ENCODE data around the gene XRN2.

XRN2 gene

GRCh38 chr20:21303061-21303871 lies at the start of gene XRN2:
TSS of gene XRN2 (plus strand) at chr20:21303331. CDS start at chr20:21303399, 68 bp downstream.
- DNase-seq: peak; percentile 97

- DNase-seq: no peak
Measured at GRCh38 chr20:21257192-21257591, 45.9 kb upstream of the XRN2 start.

GRCh38 chr20:21258411-21258810 lies 44.7 kb upstream of the XRN2 start:
- DNase-seq: no peak

GRCh38 chr20:21259346-21259745 lies 43.8 kb upstream of the XRN2 start:
- no peak for DNase-seq

- no peak for DNase-seq
Measured at GRCh38 chr20:21262812-21263211, 40.3 kb upstream of the XRN2 start.

- no peak for DNase-seq
Measured at GRCh38 chr20:21265261-21266190, 37.6 kb upstream of the XRN2 start.

GRCh38 chr20:21266191-21266536 lies 37.0 kb upstream of the XRN2 start:
- DNase-seq: no peak

- no peak for DNase-seq
Measured at GRCh38 chr20:21269772-21270171, 33.4 kb upstream of the XRN2 start.

GRCh38 chr20:21270806-21271205 lies 32.3 kb upstream of the XRN2 start:
- no peak for DNase-seq

- DNase-seq: no peak
Measured at GRCh38 chr20:21272279-21272678, 30.9 kb upstream of the XRN2 start.

- DNase-seq: no peak
Measured at GRCh38 chr20:21272679-21273078, 30.5 kb upstream of the XRN2 start.

GRCh38 chr20:21273755-21274386 lies 29.3 kb upstream of the XRN2 start:
- DNase-seq: no peak

GRCh38 chr20:21278829-21279228 lies 24.3 kb upstream of the XRN2 start:
- DNase-seq: no peak

- DNase-seq: no peak
Measured at GRCh38 chr20:21279706-21280521, 23.2 kb upstream of the XRN2 start.

- no peak for DNase-seq
Measured at GRCh38 chr20:21280522-21281016, 22.6 kb upstream of the XRN2 start.

- no peak for DNase-seq
Measured at GRCh38 chr20:21286775-21287174, 16.4 kb upstream of the XRN2 start.

GRCh38 chr20:21288587-21289370 lies 14.4 kb upstream of the XRN2 start:
- no peak for DNase-seq

GRCh38 chr20:21289651-21290050 lies 13.5 kb upstream of the XRN2 start:
- DNase-seq: no peak

- no peak for DNase-seq
Measured at GRCh38 chr20:21291026-21291425, 12.1 kb upstream of the XRN2 start.

- no peak for DNase-seq
Measured at GRCh38 chr20:21294755-21295154, 8.4 kb upstream of the XRN2 start.

GRCh38 chr20:21301940-21302663 lies 1.0 kb upstream of the XRN2 start:
- DNase-seq: no peak
